CD4-positive, alpha-beta T cell treated with Interleukin-12 subunit alpha and Interleukin-12 subunit beta, for 1 hour (primary cell): ENCODE data around the gene MGLL.
"Not testable (repeated sequence)": the region's sequence is repeated elsewhere in the genome, so short reads cannot be mapped to it uniquely, and the experiment has no call there.

ENCODE experiments used
- DNase-seq: peaks from one replicate; pipeline ENCODE4 v3.0.0-alpha.2; 2020

MGLL gene

GRCh38 chr3:127682561-127682960 lies 139.8 kb downstream of the MGLL start:
- no peak for DNase-seq

- not testable (repeated sequence) for DNase-seq
Measured at GRCh38 chr3:127682175-127682554, 140.2 kb downstream of the MGLL start.

GRCh38 chr3:127680798-127681221 lies 141.5 kb downstream of the MGLL start:
- DNase-seq, result no peak

GRCh38 chr3:127680146-127680661 lies 142.1 kb downstream of the MGLL start:
- no peak for DNase-seq

GRCh38 chr3:127679534-127680145 lies 142.7 kb downstream of the MGLL start:
- no peak for DNase-seq

GRCh38 chr3:127678611-127679533 lies 143.4 kb downstream of the MGLL start:
- DNase-seq, result no peak

- no peak for DNase-seq
Measured at GRCh38 chr3:127678315-127678599, 144.1 kb downstream of the MGLL start.

GRCh38 chr3:127677541-127678314 lies 144.6 kb downstream of the MGLL start:
- no peak for DNase-seq

GRCh38 chr3:127676921-127677351 lies 145.4 kb downstream of the MGLL start:
- DNase-seq, result no peak

GRCh38 chr3:127676456-127676855 lies 145.9 kb downstream of the MGLL start:
- no peak for DNase-seq

- DNase-seq, result no peak
Measured at GRCh38 chr3:127675651-127676391, 146.5 kb downstream of the MGLL start.

GRCh38 chr3:127674790-127675189 lies 147.5 kb downstream of the MGLL start:
- DNase-seq, result no peak

- DNase-seq, result peak; percentile 9
Measured at GRCh38 chr3:127674101-127674721, 148.1 kb downstream of the MGLL start.

- DNase-seq, result peak; percentile 59
Measured at GRCh38 chr3:127673191-127674100, 148.9 kb downstream of the MGLL start.

- peak; percentile 89 for DNase-seq
Measured at GRCh38 chr3:127672429-127673190, 149.7 kb downstream of the MGLL start, which contains the start of gene ABTB1. TSS of gene ABTB1 (plus strand) at chr3:127672952. CDS start at chr3:127673026, 74 bp downstream.

- peak; percentile 31 for DNase-seq
Measured at GRCh38 chr3:127671523-127672428, 150.5 kb downstream of the MGLL start.

GRCh38 chr3:127670761-127671522 lies 151.4 kb downstream of the MGLL start:
- DNase-seq, result no peak

- no peak for DNase-seq
Measured at GRCh38 chr3:127670229-127670559, 152.1 kb downstream of the MGLL start.
